CD4-positive, alpha-beta T cell (primary cell): Measurements from ENCODE around the gene TRIM46. TPM values are rescaled to one million over a fixed set of nuclear protein-coding genes. Genes with fewer than 3 reads are reported as not detected.
"Not testable (repeated sequence)": the region's sequence is repeated elsewhere in the genome, so short reads cannot be mapped to it uniquely, and the experiment has no call there.

Experiments
- ATAC-seq: fragments of 200-7000 bp; cut with Tn5 transposase; one replicate; pipeline ENCODE4 v1.10.0; 2022; ENCODE audit warnings: mild to moderate bottlenecking; ENCODE audit not compliant: poor library complexity
- CTCF ChIA-PET: fragments of 350-600 bp; sonication (Branson Sonifier 250); formaldehyde crosslinking; loops from one replicate; lab custom pipeline; 2021; ENCODE audit warnings: antibody characterized with exemption, inconsistent platforms; lab: Charles Lee
- POLR2A ChIA-PET: fragments of 350-600 bp; sonication (Branson Sonifier 250); formaldehyde crosslinking; loops from one replicate; lab custom pipeline; 2021; ENCODE audit warnings: antibody characterized with exemption, inconsistent platforms; lab: Charles Lee
- DNase-seq, 14 experiments: peaks; one replicate each; pipeline ENCODE4 v3.0.0-alpha.2; 2013 to 2020; ENCODE audit warnings: mixed read lengths in 2 of 14
- H3K27ac ChIP-seq, 2 donors: one replicate each; pipeline versions ENCODE4 v1.5.1 to v1.7.0; 2013; ENCODE audit warnings: low read length in 2 of 2, low read depth in 1 of 2, mild to moderate bottlenecking in 1 of 2
- H3K27me3 ChIP-seq, 2 experiments: 1 replicate in 1 of 2; 2 replicates in 1 of 2; pipeline versions ENCODE4 v1.6.1 to v1.7.0; 2013; ENCODE audit warnings: low read length in 2 of 2, control low read depth in 1 of 2, mild to moderate bottlenecking in 1 of 2, moderate library complexity in 1 of 2; ENCODE audit not compliant: insufficient read depth in 2 of 2, control insufficient read depth in 1 of 2
- H3K36me3 ChIP-seq: one replicate; pipeline ENCODE4 v1.6.1; 2013; ENCODE audit warnings: low read length, control low read depth; ENCODE audit not compliant: insufficient read depth
- H3K4me1 ChIP-seq: one replicate; pipeline ENCODE4 v1.6.1; 2013; ENCODE audit warnings: low read length, control low read depth; ENCODE audit not compliant: insufficient read depth
- H3K4me3 ChIP-seq: one replicate; pipeline ENCODE4 v1.5.1; 2013; ENCODE audit warnings: mild to moderate bottlenecking, low read length, moderate library complexity
- H3K9me3 ChIP-seq, 2 experiments: 1 replicate in 1 of 2; 2 replicates in 1 of 2; pipeline versions ENCODE4 v1.6.1 to v1.7.0; 2013; ENCODE audit warnings: low read length in 2 of 2, mild to moderate bottlenecking in 2 of 2, control low read depth in 1 of 2, moderate library complexity in 1 of 2; ENCODE audit not compliant: control insufficient read depth in 1 of 2, insufficient read depth in 1 of 2
- H3K27ac Mint-ChIP-seq: one replicate; pipeline ENCODE4 v1.8.0; 2020; ENCODE audit warnings: mixed read lengths
- H3K27me3 Mint-ChIP-seq: one replicate; pipeline ENCODE4 v1.8.0; 2021; ENCODE audit warnings: mixed read lengths
- H3K36me3 Mint-ChIP-seq: one replicate; pipeline ENCODE4 v1.8.0; 2021; ENCODE audit warnings: low read depth, mixed read lengths
- H3K4me1 Mint-ChIP-seq: one replicate; pipeline ENCODE4 v1.8.0; 2021; ENCODE audit warnings: low read depth, mixed read lengths
- H3K4me3 Mint-ChIP-seq: one replicate; pipeline ENCODE4 v1.8.0; 2020; ENCODE audit warnings: mild to moderate bottlenecking, mixed read lengths
- H3K9me3 Mint-ChIP-seq: one replicate; pipeline ENCODE4 v1.8.0; 2020; ENCODE audit warnings: mixed read lengths
- intact Hi-C, 2 experiments: fragments of 100-400 bp; cut with DNase I in 1 of 2; cut with micrococcal nuclease in 1 of 2; formaldehyde crosslinking; loops; one replicate each; pipeline versions ENCODE4 v1.15.1 to v1.9.0; 2023 to 2025; cut with DNase I, micrococcal nuclease
- total RNA-seq, 174 experiments: library from RNA in 2 of 174; stranded (reverse) in 2 of 174; gene quantifications; one replicate each; pipeline ENCODE4 v1.2.3 and lab custom pipeline; 2021 to 2026
- TF ChIP-seq, protein P1 (sequence below): fragments of 200-600 bp; IDR thresholded peaks from one replicate; pipeline ENCODE4 v1.8.0; 2022; ENCODE audit warnings: antibody characterized with exemption, mild to moderate bottlenecking

The TRIM46 gene
- total RNA-seq, 2 experiments from 2014 or later, result 2.9 to 3.0 TPM

DNA sequence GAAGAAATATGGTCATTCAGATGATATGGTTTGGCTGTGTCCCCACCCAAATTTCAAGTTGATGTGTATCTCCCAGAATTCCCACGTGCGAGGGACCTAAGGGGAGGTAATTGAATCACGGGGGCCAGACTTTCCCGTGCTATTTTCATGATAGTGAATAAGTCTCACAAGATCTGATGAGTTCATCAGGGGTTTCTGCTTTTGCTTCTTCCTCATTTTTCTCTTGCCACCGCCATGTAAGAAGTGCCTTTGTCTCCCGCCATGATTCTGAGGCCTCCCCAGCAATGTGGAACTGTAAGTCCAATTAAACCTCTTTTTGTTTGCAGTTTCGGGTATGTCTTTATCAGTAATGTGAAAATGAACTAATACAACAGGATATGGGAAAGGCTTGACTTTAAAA, 31.9 kb upstream of the TRIM46 start:
- POLR2A ChIA-PET, result no interaction called here
- no peak overlapping the region for H3K27ac ChIP-seq
- H3K27ac Mint-ChIP-seq, result no peak overlapping the region

DNA sequence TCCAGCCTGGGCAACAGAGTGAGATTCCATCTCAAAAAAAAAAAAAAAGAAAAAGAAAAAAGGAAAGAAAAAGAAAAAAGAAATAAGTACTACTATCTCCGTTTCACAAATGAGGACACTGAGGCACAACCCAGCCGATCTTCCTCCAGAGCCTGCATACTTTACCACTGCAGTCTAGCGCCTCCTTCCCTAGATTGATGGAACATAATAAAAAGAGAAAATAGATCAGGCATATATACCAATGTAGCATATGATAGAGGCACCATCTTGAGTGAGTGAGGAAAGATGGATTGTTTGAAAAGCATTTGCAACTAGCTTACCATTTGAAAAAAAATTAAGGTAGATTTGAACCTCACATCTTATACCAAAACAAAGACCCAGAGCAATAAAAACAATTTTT, 28.2 kb upstream of the TRIM46 start:
- Mint-ChIP-seq H3K36me3 (peaks cover under 1% of the 10 kb centered on the region), H3K4me3 (no peak overlapping the region), H3K4me1 (peaks cover 2% of the 10 kb centered on the region), H3K27ac (no peak overlapping the region), H3K9me3 (no peaks in the 10 kb centered on the region), H3K27me3 (peaks cover 21% of the 10 kb centered on the region)
- DNase-seq (no peak), ATAC-seq (no peak)
- ChIA-PET CTCF (no interaction called here), POLR2A (no interaction called here)
- no peak overlapping the region for H3K27ac ChIP-seq
- intact Hi-C loops, result no loop called here
- H3K36me3 ChIP-seq, result no peaks in the 10 kb centered on the region
- H3K9me3 ChIP-seq, result no peaks in the 10 kb centered on the region
- H3K4me1 ChIP-seq, result peaks cover 2% of the 10 kb centered on the region
- TF ChIP-seq, protein P1, sequence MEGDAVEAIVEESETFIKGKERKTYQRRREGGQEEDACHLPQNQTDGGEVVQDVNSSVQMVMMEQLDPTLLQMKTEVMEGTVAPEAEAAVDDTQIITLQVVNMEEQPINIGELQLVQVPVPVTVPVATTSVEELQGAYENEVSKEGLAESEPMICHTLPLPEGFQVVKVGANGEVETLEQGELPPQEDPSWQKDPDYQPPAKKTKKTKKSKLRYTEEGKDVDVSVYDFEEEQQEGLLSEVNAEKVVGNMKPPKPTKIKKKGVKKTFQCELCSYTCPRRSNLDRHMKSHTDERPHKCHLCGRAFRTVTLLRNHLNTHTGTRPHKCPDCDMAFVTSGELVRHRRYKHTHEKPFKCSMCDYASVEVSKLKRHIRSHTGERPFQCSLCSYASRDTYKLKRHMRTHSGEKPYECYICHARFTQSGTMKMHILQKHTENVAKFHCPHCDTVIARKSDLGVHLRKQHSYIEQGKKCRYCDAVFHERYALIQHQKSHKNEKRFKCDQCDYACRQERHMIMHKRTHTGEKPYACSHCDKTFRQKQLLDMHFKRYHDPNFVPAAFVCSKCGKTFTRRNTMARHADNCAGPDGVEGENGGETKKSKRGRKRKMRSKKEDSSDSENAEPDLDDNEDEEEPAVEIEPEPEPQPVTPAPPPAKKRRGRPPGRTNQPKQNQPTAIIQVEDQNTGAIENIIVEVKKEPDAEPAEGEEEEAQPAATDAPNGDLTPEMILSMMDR, result no peak
- H3K4me3 ChIP-seq, result no peak overlapping the region
- H3K27me3 ChIP-seq, result no peaks in the 10 kb centered on the region

More for the DNA sequence above, 31.9 kb upstream of the TRIM46 start:
- DNase-seq, result peak in 1 of 14 experiments; percentile 32
- peaks cover 7% of the 10 kb centered on the region for H3K36me3 ChIP-seq
- H3K4me3 ChIP-seq, result no peak overlapping the region
- Mint-ChIP-seq H3K9me3 (no peaks in the 10 kb centered on the region), H3K36me3 (peaks cover 11% of the 10 kb centered on the region), H3K27me3 (peaks cover 12% of the 10 kb centered on the region), H3K4me3 (peak overlapping the region; percentile 76), H3K4me1 (peaks cover 33% of the 10 kb centered on the region)
- intact Hi-C loops, result no loop called here
- H3K4me1 ChIP-seq, result peaks cover 28% of the 10 kb centered on the region
- H3K9me3 ChIP-seq, result no peaks in the 10 kb centered on the region
- H3K27me3 ChIP-seq, result no peaks in the 10 kb centered on the region
- no peak for ATAC-seq
- CTCF ChIA-PET, result interaction anchor here (2.0 kb wide), 1 partner anchor 50 kb away, joined by 7 read pairs; no protein-coding TSS in a partner anchor
- TF ChIP-seq, protein P1, result no peak

DNA sequence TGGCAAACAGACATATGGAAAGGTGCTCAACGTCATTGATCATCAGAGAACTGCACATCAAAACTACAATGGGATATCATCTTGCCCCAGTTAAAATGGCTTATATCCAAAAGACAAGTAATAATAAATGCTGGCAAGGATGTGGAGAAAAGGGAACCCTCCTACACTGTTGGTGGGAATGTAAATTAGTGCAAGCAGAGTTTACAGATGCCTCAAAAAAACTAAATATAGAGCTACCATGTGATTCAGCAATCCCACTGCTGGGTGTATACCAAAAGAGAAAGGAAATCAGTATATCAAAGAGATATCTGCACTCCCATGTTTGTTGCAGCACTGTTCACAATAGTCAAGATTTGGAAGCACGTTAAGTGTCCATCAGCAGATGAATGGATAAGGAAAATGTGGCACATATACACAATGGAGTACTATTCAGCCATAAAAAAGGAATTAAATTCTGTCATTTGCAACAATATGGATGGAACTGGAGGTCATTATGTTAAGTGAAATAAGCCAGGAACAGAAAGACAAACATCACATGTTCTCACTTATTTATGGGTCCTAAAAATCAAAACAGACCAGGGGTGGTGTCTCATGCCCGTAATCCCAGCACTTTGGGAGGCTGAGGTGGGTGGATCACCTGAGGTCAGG, 17.5 kb upstream of the TRIM46 start:
- H3K4me1 ChIP-seq, H3K4me1 Mint-ChIP-seq, H3K9me3 Mint-ChIP-seq, H3K4me3 Mint-ChIP-seq, ATAC-seq, CTCF ChIA-PET, H3K27me3 Mint-ChIP-seq, H3K27ac Mint-ChIP-seq, POLR2A ChIA-PET, H3K27ac ChIP-seq, H3K27me3 ChIP-seq, H3K4me3 ChIP-seq, H3K36me3 Mint-ChIP-seq, H3K9me3 ChIP-seq, H3K36me3 ChIP-seq, DNase-seq: not testable (repeated sequence)
- intact Hi-C loops, result loop anchor here in 1 of 2 experiments (10.0 kb wide), 1 partner anchor 121 kb away; the partner anchor contains the start of genes DCST1 and DCST2
